ENCODE data around the gene SLC25A15. TPM values are rescaled to one million over a fixed set of nuclear protein-coding genes. Genes with fewer than 3 reads are reported as not detected.

The SLC25A15 gene
- total RNA-seq, 4 donors from 2014 or later: 5.5 to 7.4 (median 5.7) TPM

DNA sequence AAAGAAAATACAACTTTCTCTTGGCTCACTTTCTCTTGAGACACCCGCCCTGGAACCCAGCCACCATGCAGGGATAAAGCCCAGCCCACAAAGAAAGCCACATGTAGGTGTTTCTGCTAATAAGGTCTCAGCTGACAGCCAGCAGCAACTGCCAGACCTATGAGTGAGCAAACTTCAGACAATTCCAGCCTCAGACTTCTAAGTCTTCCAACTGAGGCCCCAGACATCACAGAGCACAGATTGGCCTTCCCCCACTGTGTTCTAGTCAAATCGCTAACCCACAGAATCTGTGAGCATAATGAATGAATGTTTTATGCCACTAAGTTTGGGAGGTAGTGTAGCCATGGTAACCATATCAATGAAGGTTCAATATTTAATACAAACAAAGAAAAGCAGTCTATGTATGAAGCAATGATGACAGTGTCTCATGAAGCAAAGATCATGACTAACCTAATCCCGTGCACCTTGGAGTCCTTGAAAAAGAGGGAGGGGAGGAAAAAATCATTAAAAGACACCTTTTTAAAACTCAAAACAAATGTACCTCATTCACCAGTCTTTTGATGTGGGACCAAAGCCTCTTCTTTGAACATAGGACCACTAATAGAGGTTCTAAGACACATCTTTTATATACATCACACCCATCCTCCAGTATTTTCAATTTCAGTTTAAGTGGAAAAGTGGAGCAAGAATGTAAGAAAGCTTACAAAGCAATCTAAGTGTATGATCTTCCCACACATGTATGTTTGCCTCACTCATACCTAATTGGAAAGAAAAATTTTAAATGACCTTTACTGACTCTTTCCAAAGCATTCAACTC lies 24.6 kb upstream of the SLC25A15 start:
- ATAC-seq (ENCODE audit: low FRiP score) (no peak), DNase-seq (ENCODE audit: low spot score) (no peak)
- TF ChIP-seq, protein P1, sequence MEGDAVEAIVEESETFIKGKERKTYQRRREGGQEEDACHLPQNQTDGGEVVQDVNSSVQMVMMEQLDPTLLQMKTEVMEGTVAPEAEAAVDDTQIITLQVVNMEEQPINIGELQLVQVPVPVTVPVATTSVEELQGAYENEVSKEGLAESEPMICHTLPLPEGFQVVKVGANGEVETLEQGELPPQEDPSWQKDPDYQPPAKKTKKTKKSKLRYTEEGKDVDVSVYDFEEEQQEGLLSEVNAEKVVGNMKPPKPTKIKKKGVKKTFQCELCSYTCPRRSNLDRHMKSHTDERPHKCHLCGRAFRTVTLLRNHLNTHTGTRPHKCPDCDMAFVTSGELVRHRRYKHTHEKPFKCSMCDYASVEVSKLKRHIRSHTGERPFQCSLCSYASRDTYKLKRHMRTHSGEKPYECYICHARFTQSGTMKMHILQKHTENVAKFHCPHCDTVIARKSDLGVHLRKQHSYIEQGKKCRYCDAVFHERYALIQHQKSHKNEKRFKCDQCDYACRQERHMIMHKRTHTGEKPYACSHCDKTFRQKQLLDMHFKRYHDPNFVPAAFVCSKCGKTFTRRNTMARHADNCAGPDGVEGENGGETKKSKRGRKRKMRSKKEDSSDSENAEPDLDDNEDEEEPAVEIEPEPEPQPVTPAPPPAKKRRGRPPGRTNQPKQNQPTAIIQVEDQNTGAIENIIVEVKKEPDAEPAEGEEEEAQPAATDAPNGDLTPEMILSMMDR (IDR thresholded peaks at IDR 0.05): no peak

DNA sequence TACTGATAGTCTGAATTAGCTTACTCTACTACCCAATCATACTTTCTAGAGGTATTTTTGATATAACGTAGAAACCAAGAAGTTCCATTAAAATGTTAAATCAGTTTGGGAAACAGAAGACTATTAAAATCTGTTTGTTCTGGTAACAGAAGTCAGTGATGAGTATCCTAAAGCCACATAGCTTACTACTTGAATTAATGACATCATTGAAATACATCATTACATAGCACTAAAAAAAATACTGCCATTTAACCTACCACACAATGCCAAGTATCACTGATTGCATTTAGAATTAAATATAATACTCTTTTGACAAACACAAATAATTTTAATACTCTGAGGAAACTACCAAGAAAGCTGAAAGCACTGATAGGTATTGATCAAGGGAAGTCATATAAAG lies 23.8 kb upstream of the SLC25A15 start:
- no peak for DNase-seq (ENCODE audit: low spot score)
- TF ChIP-seq, protein P1 (IDR thresholded peaks at IDR 0.05): no peak
- no peak for ATAC-seq (ENCODE audit: low FRiP score)

DNA sequence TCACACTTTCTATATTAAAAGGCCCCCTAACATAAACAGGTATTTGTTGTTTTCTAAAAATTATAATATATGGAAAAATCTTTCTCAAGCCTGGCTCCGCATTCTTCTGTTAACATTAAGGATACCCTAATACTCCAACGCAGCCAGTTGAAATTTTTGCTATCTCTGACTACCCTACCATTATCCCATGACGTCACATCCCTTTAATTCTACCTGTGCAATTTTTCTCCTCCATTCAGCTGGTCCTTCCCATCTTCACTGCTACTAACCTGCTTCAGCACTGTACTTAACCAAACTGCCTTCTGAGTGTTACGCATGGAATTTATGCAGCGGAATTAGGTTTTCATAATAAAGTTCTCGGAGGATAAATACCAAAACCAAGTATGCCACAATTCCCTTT lies 19.4 kb upstream of the SLC25A15 start:
- DNase-seq (ENCODE audit: low spot score): no peak
- no peak for ATAC-seq (ENCODE audit: low FRiP score)
- TF ChIP-seq, protein P1 (IDR thresholded peaks at IDR 0.05): no peak

DNA sequence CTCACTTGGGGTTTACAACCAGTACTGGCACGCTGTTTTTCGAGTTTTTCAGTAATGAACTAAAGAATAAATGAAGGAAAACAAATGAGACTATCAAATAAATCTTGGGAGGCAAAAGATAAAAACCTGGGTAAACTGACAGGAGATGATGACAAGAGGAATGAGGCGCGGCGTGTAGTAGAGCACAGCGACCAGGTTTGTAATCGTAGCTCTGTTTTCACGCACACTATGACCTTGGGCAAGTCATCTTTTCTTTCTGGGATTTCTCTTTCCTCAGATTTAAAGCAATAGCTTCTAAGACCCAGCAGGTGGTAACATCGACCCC lies 18.8 kb upstream of the SLC25A15 start:
- TF ChIP-seq, protein P1 (IDR thresholded peaks at IDR 0.05): no peak
- no peak for DNase-seq (ENCODE audit: low spot score)
- no peak for ATAC-seq (ENCODE audit: low FRiP score)

DNA sequence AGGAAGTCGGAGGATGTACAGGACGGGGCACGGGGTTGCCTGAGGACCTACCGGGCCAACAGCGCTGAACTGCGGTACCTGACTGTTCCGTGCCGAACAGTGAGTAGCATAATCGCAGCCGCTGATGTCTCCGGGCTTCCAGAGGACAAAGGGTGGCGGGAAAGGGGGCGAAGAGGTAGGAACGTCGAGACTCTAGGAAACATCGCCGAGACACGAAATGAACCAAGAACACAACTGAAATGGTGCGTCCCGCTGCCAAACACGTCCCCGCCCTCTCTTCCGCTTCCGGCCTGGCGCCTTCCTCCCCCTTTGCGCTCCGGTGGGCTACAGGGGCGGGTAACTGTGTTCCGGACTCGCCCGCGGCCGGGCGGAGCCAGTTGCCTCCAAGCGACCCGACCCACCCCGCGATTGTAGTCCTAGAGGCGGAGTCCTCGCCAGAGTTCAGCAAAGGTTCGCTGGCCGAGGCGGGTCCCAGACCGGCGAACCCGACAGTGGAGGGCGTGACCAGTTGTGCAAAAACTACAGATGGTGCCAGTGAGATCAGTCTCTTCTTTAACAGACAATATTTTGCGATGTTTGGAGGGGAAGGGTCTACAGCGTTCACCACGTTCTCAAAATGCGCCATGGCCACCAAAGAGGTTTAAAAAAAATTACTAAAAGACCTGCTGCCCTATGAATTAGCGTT lies 18.3 kb upstream of the SLC25A15 start, which contains the start of gene MRPS31:
Gene MRPS31 (minus strand): TSS at position 257 of the 685 bp plus-strand sequence. CDS start 54 bp downstream, at position 203.
- DNase-seq (ENCODE audit: low spot score) (peak; percentile 80), ATAC-seq (ENCODE audit: low FRiP score) (peak; percentile 100)
- TF ChIP-seq, protein P1 (IDR thresholded peaks at IDR 0.05): no peak

DNA sequence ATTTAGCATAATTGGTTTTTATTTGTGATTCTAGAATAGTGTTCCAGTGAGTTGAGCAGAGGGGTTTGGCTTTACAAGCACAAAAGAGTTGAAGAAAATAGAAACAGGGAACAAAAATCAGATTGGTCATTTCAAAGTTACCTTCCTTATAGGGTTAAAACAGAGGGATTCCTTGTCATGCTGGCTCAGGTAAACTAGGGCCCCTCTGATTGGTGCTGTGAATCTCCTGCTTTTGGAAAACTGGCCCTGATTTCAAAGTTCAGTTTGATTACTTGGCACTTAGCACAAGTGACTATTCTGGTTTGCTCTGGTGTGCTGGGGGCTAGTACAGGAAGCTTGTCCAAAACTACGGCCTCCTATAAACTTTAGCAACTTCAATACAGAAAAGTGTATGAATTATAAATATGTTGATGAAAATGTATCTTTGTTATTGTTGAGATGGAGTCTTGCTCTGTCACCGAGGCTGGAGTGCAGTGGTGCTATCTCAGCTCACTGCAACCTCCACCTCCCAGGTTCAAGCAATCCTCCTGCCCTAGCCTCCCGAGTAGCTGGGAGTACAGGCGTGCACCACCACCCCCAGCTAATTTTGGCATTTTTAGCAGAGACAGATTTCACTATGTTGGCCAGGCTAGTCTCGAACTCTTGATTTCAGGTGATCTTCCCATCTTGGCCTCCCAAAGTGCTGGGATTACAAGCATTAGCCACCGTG lies 16.5 kb upstream of the SLC25A15 start:
- ATAC-seq (ENCODE audit: low FRiP score) (no peak), DNase-seq (ENCODE audit: low spot score) (no peak)
- TF ChIP-seq, protein P1 (IDR thresholded peaks at IDR 0.05): no peak

Measured in omental fat pad (tissue), 4 donors.